GM18858 (cell line): ENCODE measurements around the gene GPR34.
"Not testable (repeated sequence)": the region's sequence is repeated elsewhere in the genome, so short reads cannot be mapped to it uniquely, and the experiment has no call there.

Experiments
- ATAC-seq: cut with Tn5 transposase; IDR thresholded peaks from one replicate; pipeline ENCODE4 v1.9.1; 2021; ENCODE audit not compliant: unreplicated experiment

The GPR34 gene, protein sequence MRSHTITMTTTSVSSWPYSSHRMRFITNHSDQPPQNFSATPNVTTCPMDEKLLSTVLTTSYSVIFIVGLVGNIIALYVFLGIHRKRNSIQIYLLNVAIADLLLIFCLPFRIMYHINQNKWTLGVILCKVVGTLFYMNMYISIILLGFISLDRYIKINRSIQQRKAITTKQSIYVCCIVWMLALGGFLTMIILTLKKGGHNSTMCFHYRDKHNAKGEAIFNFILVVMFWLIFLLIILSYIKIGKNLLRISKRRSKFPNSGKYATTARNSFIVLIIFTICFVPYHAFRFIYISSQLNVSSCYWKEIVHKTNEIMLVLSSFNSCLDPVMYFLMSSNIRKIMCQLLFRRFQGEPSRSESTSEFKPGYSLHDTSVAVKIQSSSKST

GRCh38 chrX:41688835-41689234 is at the start of gene GPR34:
Gene GPR34 (plus strand): TSS chrX:41688973. CDS start chrX:41695634, 6,661 bp downstream.
- no peak for ATAC-seq

DNA sequence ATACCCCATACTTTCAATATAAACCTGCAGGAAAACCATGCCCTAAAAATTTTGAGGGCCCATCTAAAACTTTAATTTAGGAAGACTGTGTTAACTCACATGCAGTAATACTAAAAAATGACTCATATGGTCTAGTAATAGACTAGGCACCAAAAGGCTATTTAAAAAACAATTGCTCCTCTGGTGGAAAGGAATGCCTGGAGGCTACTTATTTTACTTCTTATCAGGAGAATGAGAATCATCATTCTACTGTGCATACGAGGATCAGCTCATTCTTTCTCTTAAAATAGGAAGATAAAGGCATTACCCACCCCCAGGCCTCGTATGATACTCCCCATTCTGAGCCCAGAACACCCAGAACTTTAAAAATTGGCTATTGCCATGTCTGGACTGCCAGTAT is 42.6 kb upstream of the GPR34 start:
- not testable (repeated sequence) for ATAC-seq

- no peak for ATAC-seq
These were observed 35.6 kb upstream of the GPR34 start for GRCh38 chrX:41653125-41653524.

- no peak for ATAC-seq
These were observed 33.7 kb upstream of the GPR34 start for GRCh38 chrX:41655101-41655500.

- ATAC-seq: no peak
These were observed 33.1 kb upstream of the GPR34 start for GRCh38 chrX:41655631-41656030.

DNA sequence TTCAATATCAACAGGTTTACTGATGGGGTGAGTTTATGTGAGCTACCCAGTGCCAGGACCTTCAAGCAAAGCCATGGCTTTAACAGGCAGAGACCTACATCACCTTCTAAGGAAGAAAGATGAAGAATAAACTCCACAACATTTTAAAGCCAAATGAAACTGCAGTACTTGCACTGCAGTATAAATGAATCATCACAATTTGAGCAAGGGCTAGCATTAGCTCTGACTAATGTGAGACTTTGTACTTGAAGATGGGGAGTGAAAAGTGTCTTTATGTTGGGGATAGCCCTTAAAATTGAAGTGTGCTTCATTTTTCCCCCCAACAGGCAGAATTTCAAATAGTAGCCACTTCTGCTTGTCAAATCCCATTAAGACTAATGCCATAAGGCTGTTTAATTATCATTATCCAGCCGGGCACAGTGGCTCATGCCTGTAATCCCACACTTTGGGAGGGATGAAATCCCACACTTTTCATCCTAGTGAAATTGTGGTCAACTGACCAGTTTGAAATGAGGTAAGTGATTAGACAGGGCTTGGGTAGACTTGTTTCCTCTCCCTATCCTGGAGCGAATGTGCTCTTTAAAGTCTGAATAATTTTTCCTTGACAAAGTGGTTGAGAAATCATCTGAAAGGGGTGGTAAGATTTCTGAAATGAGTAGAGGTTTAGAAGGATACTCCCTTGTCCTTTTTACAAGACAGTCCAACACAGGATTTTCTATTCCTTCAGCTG is 27.2 kb upstream of the GPR34 start:
- no peak for ATAC-seq

GRCh38 chrX:41664375-41664901 is 24.3 kb upstream of the GPR34 start:
- ATAC-seq: peak; percentile 91

DNA sequence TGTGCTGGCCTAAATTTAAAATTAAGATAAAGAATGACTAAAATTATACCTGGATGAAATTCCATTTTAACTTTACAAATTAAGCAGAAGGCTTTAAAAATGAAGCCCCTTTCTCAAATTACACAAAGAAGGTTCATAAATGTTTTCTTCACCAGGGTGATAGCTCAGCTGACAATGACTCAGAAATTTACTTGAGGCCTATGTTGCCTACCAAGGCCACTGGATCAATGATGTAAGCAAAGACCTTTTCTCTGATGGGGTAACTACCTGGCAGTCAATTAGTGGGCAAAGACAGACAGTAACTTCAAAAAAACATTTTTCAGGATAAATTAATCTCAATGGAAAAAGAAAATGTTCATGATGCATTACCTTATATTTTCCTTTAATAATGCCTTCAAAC is 23.9 kb upstream of the GPR34 start:
- no peak for ATAC-seq

DNA sequence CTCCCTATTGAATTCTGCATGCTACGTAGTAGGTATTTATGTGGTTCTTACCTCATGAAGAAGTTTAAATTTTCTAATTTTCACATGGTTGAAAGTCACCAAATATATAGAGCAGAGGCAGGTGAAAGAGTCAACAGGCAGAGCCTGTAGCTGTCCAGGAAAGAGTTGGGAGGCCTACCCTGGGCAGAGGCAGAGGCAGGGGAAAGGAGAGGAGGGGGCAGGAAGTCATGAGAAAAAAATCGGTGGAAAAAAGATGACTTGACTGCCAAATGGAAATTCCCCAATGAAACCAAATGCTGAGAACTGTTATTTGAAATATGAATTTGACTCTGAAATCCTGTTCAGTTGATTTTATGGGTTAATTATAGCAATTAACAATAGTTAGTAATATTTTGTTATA is 23.1 kb upstream of the GPR34 start:
- no peak for ATAC-seq

DNA sequence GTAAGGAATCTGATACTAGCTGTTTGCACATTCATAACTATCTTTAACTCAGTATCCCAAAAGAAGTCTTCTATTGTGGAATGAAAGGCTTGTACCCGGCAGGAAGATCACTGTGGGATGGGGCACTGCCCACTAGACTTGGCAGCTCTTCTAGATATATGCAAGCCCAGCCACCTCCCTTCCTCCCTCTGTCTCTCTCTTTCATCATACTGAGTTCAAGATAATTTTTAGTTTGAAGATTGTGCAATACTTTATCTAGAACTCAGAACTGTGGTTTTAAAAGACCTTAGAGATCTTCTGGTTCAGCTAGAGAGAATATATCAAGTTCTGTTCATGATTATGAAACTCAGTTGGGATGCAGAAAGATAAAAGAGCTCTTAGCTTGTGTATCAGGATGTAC is 22.5 kb upstream of the GPR34 start:
- no peak for ATAC-seq

- ATAC-seq: no peak
These were observed 21.1 kb upstream of the GPR34 start for GRCh38 chrX:41667631-41668030.

DNA sequence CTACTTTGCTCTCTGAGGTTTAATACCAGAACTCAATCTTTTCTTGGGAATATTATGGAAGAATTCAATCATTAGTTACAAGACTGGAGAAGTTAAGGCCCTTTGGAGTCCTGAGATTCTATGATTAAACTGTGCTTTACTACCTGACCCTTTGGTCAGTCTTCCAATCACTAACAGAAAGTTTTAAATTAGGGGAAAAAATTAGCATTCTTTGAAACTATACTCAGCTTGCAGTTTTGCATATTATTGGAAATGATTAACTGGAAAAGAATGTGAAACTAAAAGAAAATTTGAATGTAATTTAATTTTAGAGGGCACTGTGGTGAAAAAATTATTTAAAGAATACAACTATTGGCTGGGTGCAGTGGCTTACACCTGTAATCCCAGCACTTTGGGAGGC is 18.7 kb upstream of the GPR34 start:
- no peak for ATAC-seq

GRCh38 chrX:41671082-41671481 is 17.7 kb upstream of the GPR34 start:
- no peak for ATAC-seq

GRCh38 chrX:41672643-41673042 is 16.1 kb upstream of the GPR34 start:
- ATAC-seq: no peak

DNA sequence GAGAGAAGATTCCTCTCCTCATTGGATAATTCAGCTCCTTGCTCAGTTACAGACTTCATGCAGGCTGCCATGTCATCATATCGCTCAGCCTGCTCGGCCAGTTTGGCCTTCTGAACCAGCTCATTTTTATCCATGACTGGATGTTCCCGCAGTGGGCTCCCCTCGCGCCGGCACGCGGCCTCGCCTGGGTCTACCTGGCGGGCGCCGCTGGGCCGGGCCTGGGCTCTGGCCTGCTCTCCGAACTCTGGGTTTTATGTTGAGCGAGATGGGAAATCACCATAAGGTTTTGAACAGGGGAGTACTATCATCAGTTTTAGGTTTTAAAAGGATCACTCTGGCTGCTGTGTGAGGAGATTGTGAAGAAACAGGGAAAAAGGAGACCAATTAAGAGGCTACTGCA is 12.4 kb upstream of the GPR34 start:
- ATAC-seq: not testable (repeated sequence)

DNA sequence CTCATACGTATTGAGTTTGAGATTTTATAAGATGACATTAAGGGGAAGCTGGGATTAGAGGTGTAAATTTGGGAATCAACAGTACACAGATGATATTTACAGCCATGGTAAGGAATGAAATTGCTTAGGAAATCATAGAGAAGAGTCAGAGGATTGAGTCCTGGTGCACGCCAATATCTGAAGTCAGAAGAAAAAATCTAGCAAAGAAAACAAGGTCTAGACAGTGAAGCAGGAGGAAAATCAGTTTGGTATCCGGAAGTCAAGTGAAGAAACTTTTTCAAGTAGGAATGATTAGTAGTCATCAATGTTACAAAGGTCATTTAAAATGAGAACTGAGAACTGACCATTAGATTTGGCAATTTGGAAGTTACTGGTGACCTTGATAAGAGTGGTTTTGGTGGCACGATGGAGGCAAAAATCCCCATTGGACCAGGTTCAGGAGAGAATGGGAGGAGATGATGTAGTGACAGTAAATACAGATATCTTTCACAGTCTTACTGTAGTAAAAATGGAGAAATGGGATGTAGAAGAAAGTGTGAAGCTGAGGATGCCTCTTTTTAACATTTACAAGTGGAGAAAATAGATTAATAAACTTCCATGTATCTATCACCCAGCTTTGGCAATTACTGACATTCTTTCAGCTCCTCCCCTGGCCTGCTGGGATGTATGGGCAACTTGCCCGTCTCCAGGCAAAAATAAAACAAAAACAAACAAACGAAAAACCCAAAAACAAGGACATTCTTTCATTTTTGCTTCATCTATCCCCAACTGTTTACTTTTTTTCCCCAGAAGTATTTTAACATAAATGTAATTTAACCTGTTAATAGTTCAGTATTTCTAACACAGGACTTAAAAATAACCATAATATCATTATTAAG is 11.4 kb upstream of the GPR34 start:
- no peak for ATAC-seq

DNA sequence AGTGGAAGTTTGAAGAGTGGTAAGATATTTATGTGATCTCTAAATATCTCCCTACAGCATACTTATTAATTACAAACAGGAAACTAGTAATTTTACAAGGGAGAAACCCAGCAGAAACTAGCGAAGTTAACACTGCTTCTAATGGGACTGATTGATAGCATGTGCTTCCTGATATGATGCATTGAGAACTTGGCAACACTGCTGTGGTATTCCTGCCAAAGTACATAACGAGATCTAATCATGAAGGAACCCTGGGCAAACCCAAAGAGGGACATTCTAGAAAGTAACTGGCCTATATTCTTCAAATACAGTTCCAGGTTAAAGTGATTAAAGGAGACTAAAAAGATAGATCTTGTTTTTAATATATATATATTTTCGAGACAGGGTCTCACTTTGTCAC is 4.6 kb upstream of the GPR34 start:
- ATAC-seq: no peak

DNA sequence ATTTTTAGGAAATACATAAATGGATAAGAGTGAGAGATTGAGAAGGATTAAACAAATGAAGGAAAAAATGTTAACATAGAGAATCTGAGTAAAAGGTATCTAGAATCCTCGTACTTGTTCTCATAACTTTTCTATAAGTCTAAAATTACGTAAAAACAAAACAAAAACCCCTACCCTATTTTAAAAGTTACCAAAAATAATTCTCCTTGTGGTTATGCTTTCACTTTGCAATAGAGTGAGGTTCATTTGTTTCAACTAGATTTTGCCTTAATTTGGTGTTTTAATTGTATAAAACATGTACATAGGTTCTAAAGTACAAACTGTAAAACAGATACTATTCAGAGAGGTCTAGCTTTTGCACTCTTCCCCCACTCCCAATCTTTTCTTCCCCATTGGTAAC is 3.8 kb upstream of the GPR34 start:
- no peak for ATAC-seq

- no peak for ATAC-seq
These were observed 2.0 kb upstream of the GPR34 start for GRCh38 chrX:41686788-41687187.

GRCh38 chrX:41688156-41688555 is 617 bp upstream of the GPR34 start:
- no peak for ATAC-seq

DNA sequence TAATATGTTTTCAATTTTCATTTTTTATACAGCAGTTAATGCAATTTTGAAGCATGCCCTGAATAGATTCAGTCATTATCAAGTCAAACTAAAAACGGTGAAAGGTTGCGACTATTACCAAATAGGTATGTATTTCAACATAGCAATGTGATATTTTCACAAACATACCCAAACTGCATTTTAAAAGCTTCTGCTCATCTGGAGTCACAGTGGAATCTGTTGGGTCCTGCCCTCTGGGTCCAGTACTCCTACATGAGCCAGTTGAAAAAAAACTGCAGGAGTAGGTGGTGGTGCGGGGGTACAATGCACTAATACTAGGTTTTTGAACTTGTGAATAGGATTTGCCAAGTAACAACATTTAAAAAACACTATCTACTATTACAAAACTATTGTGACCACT is 938 bp downstream of the GPR34 start:
- no peak for ATAC-seq
